Tibial nerve (tissue), 4 donors: ENCODE data around the gene RPS6KA6.

ENCODE experiments used
- CTCF ChIP-seq, 5 experiments: fragments of 200-600 bp in 3 of 5; fragments of 450-650 bp in 2 of 5; sonication (generic) in 3 of 5; IDR thresholded peaks; one replicate each; pipeline ENCODE4 v1.5.1; 2016 to 2019; ENCODE audit warnings: antibody characterized with exemption in 5 of 5, mild to moderate bottlenecking in 3 of 5, moderate library complexity in 2 of 5
- EP300 ChIP-seq, 2 donors: sonication (generic); formaldehyde crosslinking; IDR thresholded peaks; one replicate each; pipeline ENCODE4 v1.6.1; 2017; ENCODE audit warnings: antibody characterized with exemption in 2 of 2, mild to moderate bottlenecking in 1 of 2
- POLR2A ChIP-seq, 2 donors: fragments of 450-650 bp; IDR thresholded peaks; one replicate each; pipeline ENCODE4 v1.6.1; 2017; ENCODE audit warnings: antibody characterized with exemption in 2 of 2, mild to moderate bottlenecking in 2 of 2, moderate library complexity in 2 of 2

GRCh38 chrX:84118315-84118714 is 69.7 kb downstream of the RPS6KA6 start:
- TF ChIP-seq CTCF (IDR thresholded peaks at IDR 0.05) (no peak), EP300 (IDR thresholded peaks at IDR 0.05) (no peak), POLR2A (IDR thresholded peaks at IDR 0.05) (no peak)
